IPS-20b (cell line): Measurements from ENCODE around the gene CLSTN3.
A peak's percentile ranks its signal among the peaks of the same experiment; 100 is the strongest.

Experiments used
- H3K27ac ChIP-seq: one replicate; pipeline ENCODE4 v1.5.1; 2013; ENCODE audit warnings: low read length
- H3K27me3 ChIP-seq: 2 replicates; pipeline ENCODE4 v1.6.1; 2013; ENCODE audit warnings: mild to moderate bottlenecking, low read length, inconsistent platforms; ENCODE audit not compliant: insufficient read depth
- H3K36me3 ChIP-seq: 2 replicates; pipeline ENCODE4 v1.6.1; 2013; ENCODE audit warnings: low read depth, mild to moderate bottlenecking, inconsistent platforms, low read length, moderate library complexity; ENCODE audit not compliant: insufficient read depth
- H3K4me1 ChIP-seq: 2 replicates; pipeline ENCODE4 v1.6.1; 2013; ENCODE audit warnings: mild to moderate bottlenecking, control low read depth, inconsistent platforms, low read length, moderate library complexity; ENCODE audit not compliant: insufficient read depth
- H3K4me3 ChIP-seq: 2 replicates; pipeline ENCODE4 v1.5.1; 2013; ENCODE audit warnings: mild to moderate bottlenecking, low read length, inconsistent platforms
- H3K9ac ChIP-seq: 2 replicates; pipeline ENCODE4 v1.6.1; 2013; ENCODE audit warnings: low read depth, mild to moderate bottlenecking, inconsistent platforms, low read length, moderate library complexity
- H3K9me3 ChIP-seq: 2 replicates; pipeline ENCODE4 v1.6.1; 2013; ENCODE audit warnings: mild to moderate bottlenecking, low read depth, low read length, inconsistent platforms; ENCODE audit not compliant: insufficient read depth

The CLSTN3 gene

GRCh38 chr12:7129287-7129871 lies 792 bp upstream of the CLSTN3 start:
- Histone ChIP-seq H3K4me1 (peaks cover 12% of the 10 kb centered on the region), H3K4me3 (peak overlapping the region; percentile 87), H3K27ac (no peak overlapping the region), H3K27me3 (peaks cover 33% of the 10 kb centered on the region), H3K36me3 (peaks cover 5% of the 10 kb centered on the region), H3K9ac (peak overlapping the region; percentile 83; the same call in 1 of the 2 replicates), H3K9me3 (no peaks in the 10 kb centered on the region)

- H3K4me1 ChIP-seq, result peaks cover 12% of the 10 kb centered on the region
- H3K27me3 ChIP-seq, result peaks cover 33% of the 10 kb centered on the region
- peak overlapping the region; percentile 87 for H3K4me3 ChIP-seq
- H3K9ac ChIP-seq, result peak overlapping the region; percentile 75; the same call in 1 of the 2 replicates
- no peaks in the 10 kb centered on the region for H3K9me3 ChIP-seq
- no peak overlapping the region for H3K27ac ChIP-seq
- H3K36me3 ChIP-seq, result peaks cover 15% of the 10 kb centered on the region
These were observed 730 bp downstream of the CLSTN3 start for GRCh38 chr12:7130701-7131501.

- Histone ChIP-seq H3K27ac (no peak overlapping the region), H3K4me1 (peaks cover 12% of the 10 kb centered on the region), H3K36me3 (peaks cover 21% of the 10 kb centered on the region), H3K4me3 (peak overlapping the region; percentile 87), H3K27me3 (peaks cover 33% of the 10 kb centered on the region), H3K9ac (peak overlapping the region; percentile 75; the same call in 1 of the 2 replicates), H3K9me3 (no peaks in the 10 kb centered on the region)
These were observed 1.3 kb downstream of the CLSTN3 start for GRCh38 chr12:7131502-7131866.

- Histone ChIP-seq H3K36me3 (peaks cover 39% of the 10 kb centered on the region), H3K4me3 (no peak overlapping the region), H3K9ac (no peak overlapping the region), H3K9me3 (no peaks in the 10 kb centered on the region), H3K27ac (no peak overlapping the region), H3K27me3 (peaks cover 14% of the 10 kb centered on the region), H3K4me1 (no peaks in the 10 kb centered on the region)
These were observed 4.4 kb downstream of the CLSTN3 start for GRCh38 chr12:7134396-7135166.

GRCh38 chr12:7136071-7136470 lies 5.9 kb downstream of the CLSTN3 start:
- Histone ChIP-seq H3K4me1 (no peaks in the 10 kb centered on the region), H3K4me3 (no peak overlapping the region), H3K36me3 (peaks cover 39% of the 10 kb centered on the region)

GRCh38 chr12:7136676-7137075 lies 6.5 kb downstream of the CLSTN3 start:
- H3K27ac ChIP-seq, result no peak overlapping the region
- no peaks in the 10 kb centered on the region for H3K9me3 ChIP-seq
- no peak overlapping the region for H3K9ac ChIP-seq
- no peaks in the 10 kb centered on the region for H3K4me1 ChIP-seq
- no peak overlapping the region for H3K4me3 ChIP-seq
- H3K27me3 ChIP-seq, result peaks cover 2% of the 10 kb centered on the region
- peaks cover 44% of the 10 kb centered on the region for H3K36me3 ChIP-seq

More at GRCh38 chr12:7136071-7136470, 5.9 kb downstream of the CLSTN3 start:
- no peak overlapping the region for H3K27ac ChIP-seq
- H3K27me3 ChIP-seq, result peaks cover 8% of the 10 kb centered on the region
- H3K9ac ChIP-seq, result no peak overlapping the region
- H3K9me3 ChIP-seq, result no peaks in the 10 kb centered on the region

- Histone ChIP-seq H3K27ac (no peak overlapping the region), H3K9me3 (no peaks in the 10 kb centered on the region), H3K36me3 (peaks cover 46% of the 10 kb centered on the region)
These were observed 7.7 kb downstream of the CLSTN3 start for GRCh38 chr12:7137908-7138307.

GRCh38 chr12:7139200-7139599 lies 9.0 kb downstream of the CLSTN3 start:
- peaks cover 48% of the 10 kb centered on the region for H3K36me3 ChIP-seq
- H3K9ac ChIP-seq, result no peak overlapping the region
- no peak overlapping the region for H3K4me3 ChIP-seq
- no peaks in the 10 kb centered on the region for H3K4me1 ChIP-seq
- H3K27me3 ChIP-seq, result no peaks in the 10 kb centered on the region
- no peak overlapping the region for H3K27ac ChIP-seq
- no peaks in the 10 kb centered on the region for H3K9me3 ChIP-seq

More at GRCh38 chr12:7137908-7138307, 7.7 kb downstream of the CLSTN3 start:
- H3K4me3 ChIP-seq, result no peak overlapping the region
- H3K4me1 ChIP-seq, result no peaks in the 10 kb centered on the region
- no peaks in the 10 kb centered on the region for H3K27me3 ChIP-seq
- H3K9ac ChIP-seq, result no peak overlapping the region

- peaks cover 37% of the 10 kb centered on the region for H3K36me3 ChIP-seq
These were observed 11.3 kb downstream of the CLSTN3 start for GRCh38 chr12:7141351-7142005.

GRCh38 chr12:7142056-7142644 lies 12.0 kb downstream of the CLSTN3 start:
- H3K27me3 ChIP-seq, result no peaks in the 10 kb centered on the region
- H3K4me3 ChIP-seq, result no peak overlapping the region
- no peak overlapping the region for H3K9ac ChIP-seq
- H3K4me1 ChIP-seq, result no peaks in the 10 kb centered on the region
- no peak overlapping the region for H3K27ac ChIP-seq
- H3K36me3 ChIP-seq, result peaks cover 36% of the 10 kb centered on the region
- no peaks in the 10 kb centered on the region for H3K9me3 ChIP-seq

More at GRCh38 chr12:7141351-7142005, 11.3 kb downstream of the CLSTN3 start:
- H3K27ac ChIP-seq, result no peak overlapping the region
- no peaks in the 10 kb centered on the region for H3K4me1 ChIP-seq
- no peak overlapping the region for H3K4me3 ChIP-seq
- no peaks in the 10 kb centered on the region for H3K27me3 ChIP-seq
- no peak overlapping the region for H3K9ac ChIP-seq
- H3K9me3 ChIP-seq, result no peaks in the 10 kb centered on the region
